ENCODE results near the gene KTN1. TPM values are rescaled to one million over a fixed set of nuclear protein-coding genes. Genes with fewer than 3 reads are reported as not detected.

KTN1 gene
- total RNA-seq, 2 experiments from 2014 or later, result 59.9 to 68.4 TPM

GRCh38 chr14:55553791-55554190 lies 26.2 kb upstream of the KTN1 start:
- no peaks in the 10 kb centered on the region for H3K4me1 ChIP-seq (ENCODE audit: insufficient read depth, low read length)
- no peaks in the 10 kb centered on the region for H3K4me1 Mint-ChIP-seq (ENCODE audit: low read depth)
- no peaks in the 10 kb centered on the region for H3K27me3 Mint-ChIP-seq
- H3K27ac ChIP-seq (ENCODE audit: low read depth in 1 of 2, low read length in 2 of 2), result no peak overlapping the region
- no peak for ATAC-seq (ENCODE audit: poor library complexity)
- peaks cover 4% of the 10 kb centered on the region for H3K9me3 Mint-ChIP-seq
- no peak for DNase-seq
- peaks cover 16% of the 10 kb centered on the region for H3K36me3 Mint-ChIP-seq (ENCODE audit: low read depth)
- peaks cover 0 to 3% of the 10 kb centered on the region in 2 experiments for H3K27me3 ChIP-seq (ENCODE audit: control insufficient read depth in 1 of 2, insufficient read depth in 2 of 2, low read length in 2 of 2)
- intact Hi-C loops (cut with DNase I, micrococcal nuclease), result no loop called here
- H3K9me3 ChIP-seq (ENCODE audit: control insufficient read depth in 1 of 2, insufficient read depth in 1 of 2, low read length in 2 of 2), result peaks cover 0 to 6% of the 10 kb centered on the region in 2 experiments
- ChIA-PET POLR2A (no interaction called here), CTCF (no interaction called here)
- no peak overlapping the region for H3K4me3 Mint-ChIP-seq
- H3K4me3 ChIP-seq (ENCODE audit: low read length), result no peak overlapping the region
- H3K36me3 ChIP-seq (ENCODE audit: insufficient read depth, low read length), result no peaks in the 10 kb centered on the region
- no peak overlapping the region for H3K27ac Mint-ChIP-seq
- TF ChIP-seq CTCF (IDR thresholded peaks at IDR 0.05), result no peak

- peaks cover 12% of the 10 kb centered on the region for H3K36me3 Mint-ChIP-seq (ENCODE audit: low read depth)
- ChIA-PET POLR2A (no interaction called here), CTCF (no interaction called here)
- H3K9me3 ChIP-seq (ENCODE audit: control insufficient read depth in 1 of 2, insufficient read depth in 1 of 2, low read length in 2 of 2), result peaks cover 0 to 6% of the 10 kb centered on the region in 2 experiments
- H3K27ac Mint-ChIP-seq, result no peak overlapping the region
- no peak overlapping the region for H3K4me3 Mint-ChIP-seq
- no peak for TF ChIP-seq CTCF (IDR thresholded peaks at IDR 0.05)
- ATAC-seq (ENCODE audit: poor library complexity), result no peak
- H3K27ac ChIP-seq (ENCODE audit: low read depth in 1 of 2, low read length in 2 of 2), result no peak overlapping the region
- H3K36me3 ChIP-seq (ENCODE audit: insufficient read depth, low read length), result no peaks in the 10 kb centered on the region
- no peak for DNase-seq
- no peaks in the 10 kb centered on the region for H3K4me1 Mint-ChIP-seq (ENCODE audit: low read depth)
- intact Hi-C loops (cut with DNase I, micrococcal nuclease), result no loop called here
- no peaks in the 10 kb centered on the region for H3K4me1 ChIP-seq (ENCODE audit: insufficient read depth, low read length)
- no peaks in the 10 kb centered on the region for H3K27me3 Mint-ChIP-seq
- H3K4me3 ChIP-seq (ENCODE audit: low read length), result no peak overlapping the region
- H3K9me3 Mint-ChIP-seq, result peaks cover 4% of the 10 kb centered on the region
- peaks cover 0 to 3% of the 10 kb centered on the region in 2 experiments for H3K27me3 ChIP-seq (ENCODE audit: control insufficient read depth in 1 of 2, insufficient read depth in 2 of 2, low read length in 2 of 2)
Measured at GRCh38 chr14:55556929-55557623, 22.9 kb upstream of the KTN1 start.

- Mint-ChIP-seq H3K27me3 (no peaks in the 10 kb centered on the region), H3K27ac (no peak overlapping the region), H3K36me3 (ENCODE audit: low read depth) (no peaks in the 10 kb centered on the region), H3K4me1 (ENCODE audit: low read depth) (no peaks in the 10 kb centered on the region), H3K4me3 (no peak overlapping the region), H3K9me3 (no peaks in the 10 kb centered on the region)
- no peaks in the 10 kb centered on the region for H3K36me3 ChIP-seq (ENCODE audit: insufficient read depth, low read length)
- ChIA-PET POLR2A (no interaction called here), CTCF (no interaction called here)
- no peaks in the 10 kb centered on the region for H3K4me1 ChIP-seq (ENCODE audit: insufficient read depth, low read length)
- no peak for ATAC-seq (ENCODE audit: poor library complexity)
- H3K4me3 ChIP-seq (ENCODE audit: low read length), result no peak overlapping the region
- TF ChIP-seq CTCF (IDR thresholded peaks at IDR 0.05), result no peak
- no peak overlapping the region for H3K27ac ChIP-seq (ENCODE audit: low read depth in 1 of 2, low read length in 2 of 2)
- no peaks in the 10 kb centered on the region for H3K27me3 ChIP-seq (ENCODE audit: control insufficient read depth in 1 of 2, insufficient read depth in 2 of 2, low read length in 2 of 2)
- intact Hi-C loops (cut with DNase I, micrococcal nuclease), result no loop called here
- DNase-seq, result no peak
- peaks cover 0 to 4% of the 10 kb centered on the region in 2 experiments for H3K9me3 ChIP-seq (ENCODE audit: control insufficient read depth in 1 of 2, insufficient read depth in 1 of 2, low read length in 2 of 2)
Measured at GRCh38 chr14:55562135-55562534, 17.9 kb upstream of the KTN1 start.

Measured in CD4-positive, alpha-beta T cell (primary cell).